ENCODE measurements around the gene LCN2. TPM values are rescaled to one million over a fixed set of nuclear protein-coding genes. Genes with fewer than 3 reads are reported as not detected.

The LCN2 gene
- total and polyA plus RNA-seq, 10 of the 15 experiments (the other 5 are each of a cell fraction or from before 2014, with no cell fraction given), result not detected

DNA sequence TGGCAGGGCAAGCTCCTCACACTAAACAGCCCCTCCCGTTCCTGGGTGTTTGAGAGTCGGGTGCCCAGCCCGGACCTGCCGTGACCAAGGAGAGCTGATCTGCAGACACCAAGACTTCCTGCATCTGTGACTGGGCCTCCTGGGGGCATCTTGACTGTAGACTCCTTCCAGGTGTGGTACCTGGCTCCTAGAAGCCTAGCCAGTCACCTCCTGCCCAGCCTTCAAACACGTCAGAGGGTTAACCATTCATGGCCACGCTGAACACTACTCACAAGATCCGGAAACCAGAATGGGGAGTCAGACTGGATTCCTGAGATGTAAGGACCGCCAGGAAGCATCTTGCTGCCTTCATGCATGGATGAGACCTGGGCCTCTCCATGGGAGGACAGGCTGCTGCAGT lies 3.7 kb upstream of the LCN2 start:
- in situ Hi-C loops (cut with MboI), result no loop called here
- no peak for FAIRE-seq

More for the DNA sequence above, 3.7 kb upstream of the LCN2 start:
- Histone ChIP-seq H3K27ac (ENCODE audit: control insufficient read depth, insufficient read depth) (no peak overlapping the region), H2AFZ (ENCODE audit: control insufficient read depth, low read depth, low read length) (no peak overlapping the region), H3K9ac (ENCODE audit: control insufficient read depth, insufficient read depth, low read length) (no peak overlapping the region), H3K4me2 (ENCODE audit: control insufficient read depth, insufficient read depth) (no peak overlapping the region), H3K9me3 (replicated peaks; ENCODE audit: control insufficient read depth, insufficient read depth, low read length) (no peaks in the 10 kb centered on the region), H3K36me3 (ENCODE audit: control insufficient read depth in 2 of 2, insufficient read depth in 2 of 2, low read length in 1 of 2) (no peaks in the 10 kb centered on the region), H3K4me1 (ENCODE audit: control insufficient read depth, insufficient read depth, low read length) (no peaks in the 10 kb centered on the region), H3K79me2 (ENCODE audit: control insufficient read depth, insufficient read depth, low read length) (no peaks in the 10 kb centered on the region), H3K4me3 (no peak overlapping the region), H3K27me3 (replicated peaks in 1 of 2; ENCODE audit: control insufficient read depth in 2 of 2, insufficient read depth in 2 of 2, low read length in 1 of 2) (peaks cover 0 to 1% of the 10 kb centered on the region in 2 experiments; a peak in 2 of 4 replicates), H4K20me1 (ENCODE audit: control insufficient read depth, insufficient read depth) (no peaks in the 10 kb centered on the region; the same call in 1 of the 2 replicates)
- ATAC-seq, result no peak
- SMC1A ChIA-PET (ENCODE audit: uncharacterized antibody, unreplicated experiment), result interaction anchor here (1.0 kb wide), 1 partner anchor 28 kb away, joined by 3 read pairs; no protein-coding TSS in a partner anchor
- intact Hi-C loops (cut with micrococcal nuclease; ENCODE audit: unreplicated experiment), result no loop called here
- CTCF ChIA-PET, result no interaction called here
- RAD21 ChIA-PET (ENCODE audit: unreplicated experiment), result interaction anchor here (0.6 kb wide), 1 partner anchor 12 kb away, joined by 3 read pairs; no protein-coding TSS in a partner anchor
- TF ChIP-seq, protein P1, sequence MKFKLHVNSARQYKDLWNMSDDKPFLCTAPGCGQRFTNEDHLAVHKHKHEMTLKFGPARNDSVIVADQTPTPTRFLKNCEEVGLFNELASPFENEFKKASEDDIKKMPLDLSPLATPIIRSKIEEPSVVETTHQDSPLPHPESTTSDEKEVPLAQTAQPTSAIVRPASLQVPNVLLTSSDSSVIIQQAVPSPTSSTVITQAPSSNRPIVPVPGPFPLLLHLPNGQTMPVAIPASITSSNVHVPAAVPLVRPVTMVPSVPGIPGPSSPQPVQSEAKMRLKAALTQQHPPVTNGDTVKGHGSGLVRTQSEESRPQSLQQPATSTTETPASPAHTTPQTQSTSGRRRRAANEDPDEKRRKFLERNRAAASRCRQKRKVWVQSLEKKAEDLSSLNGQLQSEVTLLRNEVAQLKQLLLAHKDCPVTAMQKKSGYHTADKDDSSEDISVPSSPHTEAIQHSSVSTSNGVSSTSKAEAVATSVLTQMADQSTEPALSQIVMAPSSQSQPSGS (IDR thresholded peaks at IDR 0.05; ENCODE audit: low read length), result no peak
- TF ChIP-seq RAD51 (IDR thresholded peaks at IDR 0.05) (no peak), SREBF1 (IDR thresholded peaks at IDR 0.05; ENCODE audit: low read length) (no peak), PAX8 (IDR thresholded peaks at IDR 0.05) (no peak), CREB1 (IDR thresholded peaks at IDR 0.05; ENCODE audit: low read depth) (no peak), HDAC6 (IDR thresholded peaks at IDR 0.05; ENCODE audit: unreplicated experiment) (no peak), CHD2 (IDR thresholded peaks at IDR 0.05; ENCODE audit: borderline replicate concordance, low read depth, low read length) (no peak), MTA3 (IDR thresholded peaks at IDR 0.05; ENCODE audit: borderline replicate concordance, low read length) (no peak)
- TF ChIP-seq, protein P2, sequence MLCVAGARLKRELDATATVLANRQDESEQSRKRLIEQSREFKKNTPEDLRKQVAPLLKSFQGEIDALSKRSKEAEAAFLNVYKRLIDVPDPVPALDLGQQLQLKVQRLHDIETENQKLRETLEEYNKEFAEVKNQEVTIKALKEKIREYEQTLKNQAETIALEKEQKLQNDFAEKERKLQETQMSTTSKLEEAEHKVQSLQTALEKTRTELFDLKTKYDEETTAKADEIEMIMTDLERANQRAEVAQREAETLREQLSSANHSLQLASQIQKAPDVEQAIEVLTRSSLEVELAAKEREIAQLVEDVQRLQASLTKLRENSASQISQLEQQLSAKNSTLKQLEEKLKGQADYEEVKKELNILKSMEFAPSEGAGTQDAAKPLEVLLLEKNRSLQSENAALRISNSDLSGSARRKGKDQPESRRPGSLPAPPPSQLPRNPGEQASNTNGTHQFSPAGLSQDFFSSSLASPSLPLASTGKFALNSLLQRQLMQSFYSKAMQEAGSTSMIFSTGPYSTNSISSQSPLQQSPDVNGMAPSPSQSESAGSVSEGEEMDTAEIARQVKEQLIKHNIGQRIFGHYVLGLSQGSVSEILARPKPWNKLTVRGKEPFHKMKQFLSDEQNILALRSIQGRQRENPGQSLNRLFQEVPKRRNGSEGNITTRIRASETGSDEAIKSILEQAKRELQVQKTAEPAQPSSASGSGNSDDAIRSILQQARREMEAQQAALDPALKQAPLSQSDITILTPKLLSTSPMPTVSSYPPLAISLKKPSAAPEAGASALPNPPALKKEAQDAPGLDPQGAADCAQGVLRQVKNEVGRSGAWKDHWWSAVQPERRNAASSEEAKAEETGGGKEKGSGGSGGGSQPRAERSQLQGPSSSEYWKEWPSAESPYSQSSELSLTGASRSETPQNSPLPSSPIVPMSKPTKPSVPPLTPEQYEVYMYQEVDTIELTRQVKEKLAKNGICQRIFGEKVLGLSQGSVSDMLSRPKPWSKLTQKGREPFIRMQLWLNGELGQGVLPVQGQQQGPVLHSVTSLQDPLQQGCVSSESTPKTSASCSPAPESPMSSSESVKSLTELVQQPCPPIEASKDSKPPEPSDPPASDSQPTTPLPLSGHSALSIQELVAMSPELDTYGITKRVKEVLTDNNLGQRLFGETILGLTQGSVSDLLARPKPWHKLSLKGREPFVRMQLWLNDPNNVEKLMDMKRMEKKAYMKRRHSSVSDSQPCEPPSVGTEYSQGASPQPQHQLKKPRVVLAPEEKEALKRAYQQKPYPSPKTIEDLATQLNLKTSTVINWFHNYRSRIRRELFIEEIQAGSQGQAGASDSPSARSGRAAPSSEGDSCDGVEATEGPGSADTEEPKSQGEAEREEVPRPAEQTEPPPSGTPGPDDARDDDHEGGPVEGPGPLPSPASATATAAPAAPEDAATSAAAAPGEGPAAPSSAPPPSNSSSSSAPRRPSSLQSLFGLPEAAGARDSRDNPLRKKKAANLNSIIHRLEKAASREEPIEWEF (IDR thresholded peaks at IDR 0.05; ENCODE audit: insufficient replicate concordance, low read depth, low read length), result no peak
- TF ChIP-seq, protein P3, sequence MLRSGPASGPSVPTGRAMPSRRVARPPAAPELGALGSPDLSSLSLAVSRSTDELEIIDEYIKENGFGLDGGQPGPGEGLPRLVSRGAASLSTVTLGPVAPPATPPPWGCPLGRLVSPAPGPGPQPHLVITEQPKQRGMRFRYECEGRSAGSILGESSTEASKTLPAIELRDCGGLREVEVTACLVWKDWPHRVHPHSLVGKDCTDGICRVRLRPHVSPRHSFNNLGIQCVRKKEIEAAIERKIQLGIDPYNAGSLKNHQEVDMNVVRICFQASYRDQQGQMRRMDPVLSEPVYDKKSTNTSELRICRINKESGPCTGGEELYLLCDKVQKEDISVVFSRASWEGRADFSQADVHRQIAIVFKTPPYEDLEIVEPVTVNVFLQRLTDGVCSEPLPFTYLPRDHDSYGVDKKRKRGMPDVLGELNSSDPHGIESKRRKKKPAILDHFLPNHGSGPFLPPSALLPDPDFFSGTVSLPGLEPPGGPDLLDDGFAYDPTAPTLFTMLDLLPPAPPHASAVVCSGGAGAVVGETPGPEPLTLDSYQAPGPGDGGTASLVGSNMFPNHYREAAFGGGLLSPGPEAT (IDR thresholded peaks at IDR 0.05; ENCODE audit: low read depth), result no peak
- no TSS peak for BruUV-seq (replicated peaks)
- WGBS (ENCODE audit: insufficient coverage, insufficient replicate concordance, low lambda C conversion rate, missing lambda C conversion rate), result 21% methylated on average over 8 of the region's 8 CpGs
- POLR2A ChIA-PET, result no interaction called here
- no peak for DNase-seq (ENCODE audit: low read depth, low spot score)

All from GM12878 (cell line).